Thyroid gland (tissue), 4 donors: Measurements from ENCODE around the gene NXPH2. TPM values are rescaled to one million over a fixed set of nuclear protein-coding genes. Genes with fewer than 3 reads are reported as not detected.

ENCODE experiments used
- DNase-seq, 2 donors: peaks; one replicate each; pipeline ENCODE4 v3.0.0-alpha.2; 2019
- H3K27ac ChIP-seq, 3 donors: fragments of 200-600 bp; sonication (generic); 1 replicate in 2 of 3; 2 replicates in 1 of 3; pipeline ENCODE4 v1.5.1; 2016 to 2019; ENCODE audit warnings: mild to moderate bottlenecking in 1 of 3, moderate library complexity in 1 of 3
- H3K27me3 ChIP-seq: fragments of 200-600 bp; sonication (generic); one replicate; pipeline ENCODE4 v1.5.1; 2019
- H3K36me3 ChIP-seq, 2 donors: fragments of 200-600 bp; sonication (generic); one replicate each; pipeline ENCODE4 v1.5.1; 2016 to 2019
- H3K4me1 ChIP-seq, 2 donors: fragments of 200-600 bp; sonication (generic); one replicate each; pipeline ENCODE4 v1.5.1; 2017 to 2019
- H3K4me3 ChIP-seq, 3 donors: fragments of 200-600 bp; sonication (generic); replicated peaks in 1 of 3; 1 replicate in 2 of 3; 2 replicates in 1 of 3; pipeline ENCODE4 v1.5.1; 2016; ENCODE audit warnings: mild to moderate bottlenecking in 1 of 3
- H3K9me3 ChIP-seq: fragments of 200-600 bp; sonication (generic); one replicate; pipeline ENCODE4 v1.5.1; 2017
- POLR2A ChIP-seq, 2 donors: fragments of 450-650 bp; IDR thresholded peaks; one replicate each; pipeline ENCODE4 v1.6.1; 2017; ENCODE audit warnings: antibody characterized with exemption in 2 of 2, mild to moderate bottlenecking in 2 of 2, moderate library complexity in 1 of 2
- WGBS, 2 donors: methylation state at CpG; one replicate each; pipeline ENCODE4 v1.1.5; 2017; 5-methylcytosine and 5-hydroxymethylcytosine counted together
- intact Hi-C: fragments of 100-400 bp; cut with DNase I; formaldehyde crosslinking; loops from one replicate; pipeline ENCODE4 v1.15.1; 2023
- total RNA-seq, 4 donors: library from RNA; depleted of rRNA; stranded (reverse); fragments of >200 nt; gene quantifications; one replicate each; pipeline ENCODE4 v1.2.3, GENCODE V29; 2016
- TF ChIP-seq, protein P1 (sequence below), 6 experiments: fragments of 200-600 bp in 3 of 6; fragments of 450-650 bp in 3 of 6; sonication (generic) in 3 of 6; IDR thresholded peaks; one replicate each; pipeline ENCODE4 v1.5.1; 2016 to 2019; ENCODE audit warnings: antibody characterized with exemption in 6 of 6, mild to moderate bottlenecking in 2 of 6, inconsistent platforms in 1 of 6, moderate library complexity in 1 of 6

The NXPH2 gene
- total RNA-seq, 4 donors from 2014 or later, result not detected

DNA sequence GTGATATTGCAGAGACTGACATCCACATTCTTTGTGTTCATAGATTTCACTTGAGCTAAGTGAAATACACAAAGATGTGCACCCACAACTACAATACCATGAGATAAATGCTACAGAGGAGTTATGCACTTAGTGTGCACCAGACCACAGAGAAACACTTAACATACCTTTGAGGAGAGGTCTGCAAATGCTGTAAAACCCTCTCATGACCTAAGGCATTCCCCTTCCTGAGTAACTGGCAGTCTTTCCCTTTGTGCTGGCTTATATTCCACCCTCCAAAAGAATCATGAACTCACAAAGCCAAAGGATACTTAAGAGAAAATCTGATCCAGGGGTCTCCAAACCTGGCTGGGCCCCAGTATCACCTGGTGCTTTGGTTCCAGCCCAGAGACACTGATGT lies 16.2 kb downstream of the NXPH2 start:
- no peak for DNase-seq
- no peaks in the 10 kb centered on the region for H3K9me3 ChIP-seq

DNA sequence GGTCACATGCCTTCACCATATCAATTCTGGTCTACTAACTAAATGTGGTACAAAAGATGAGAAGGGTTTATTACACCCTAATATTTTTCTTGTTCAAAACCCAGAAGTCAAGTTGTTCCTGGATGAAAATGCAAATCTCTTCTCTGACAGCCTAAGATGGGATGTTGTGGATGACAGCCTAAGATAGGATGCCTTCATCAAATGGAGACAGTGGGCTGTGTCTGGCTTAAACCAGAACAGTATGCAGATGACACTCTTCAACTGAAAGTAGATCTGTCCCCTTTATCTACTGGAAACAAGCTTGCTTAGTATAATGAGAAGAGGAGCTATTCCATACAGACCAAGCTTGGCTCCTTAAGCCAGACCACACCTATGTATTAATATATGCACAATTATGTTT lies 17.7 kb downstream of the NXPH2 start:
- no peaks in the 10 kb centered on the region for H3K4me1 ChIP-seq
- no peaks in the 10 kb centered on the region for H3K36me3 ChIP-seq
- H3K9me3 ChIP-seq, result no peaks in the 10 kb centered on the region
- H3K4me3 ChIP-seq, result no peak overlapping the region
- H3K27ac ChIP-seq, result no peak overlapping the region
- no peak for DNase-seq
- H3K27me3 ChIP-seq, result no peaks in the 10 kb centered on the region
- no peak for TF ChIP-seq POLR2A (IDR thresholded peaks at IDR 0.05)
- TF ChIP-seq, protein P1, sequence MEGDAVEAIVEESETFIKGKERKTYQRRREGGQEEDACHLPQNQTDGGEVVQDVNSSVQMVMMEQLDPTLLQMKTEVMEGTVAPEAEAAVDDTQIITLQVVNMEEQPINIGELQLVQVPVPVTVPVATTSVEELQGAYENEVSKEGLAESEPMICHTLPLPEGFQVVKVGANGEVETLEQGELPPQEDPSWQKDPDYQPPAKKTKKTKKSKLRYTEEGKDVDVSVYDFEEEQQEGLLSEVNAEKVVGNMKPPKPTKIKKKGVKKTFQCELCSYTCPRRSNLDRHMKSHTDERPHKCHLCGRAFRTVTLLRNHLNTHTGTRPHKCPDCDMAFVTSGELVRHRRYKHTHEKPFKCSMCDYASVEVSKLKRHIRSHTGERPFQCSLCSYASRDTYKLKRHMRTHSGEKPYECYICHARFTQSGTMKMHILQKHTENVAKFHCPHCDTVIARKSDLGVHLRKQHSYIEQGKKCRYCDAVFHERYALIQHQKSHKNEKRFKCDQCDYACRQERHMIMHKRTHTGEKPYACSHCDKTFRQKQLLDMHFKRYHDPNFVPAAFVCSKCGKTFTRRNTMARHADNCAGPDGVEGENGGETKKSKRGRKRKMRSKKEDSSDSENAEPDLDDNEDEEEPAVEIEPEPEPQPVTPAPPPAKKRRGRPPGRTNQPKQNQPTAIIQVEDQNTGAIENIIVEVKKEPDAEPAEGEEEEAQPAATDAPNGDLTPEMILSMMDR (IDR thresholded peaks at IDR 0.05), result no peak
- intact Hi-C loops, result no loop called here

More for the DNA sequence above, 16.2 kb downstream of the NXPH2 start:
- Histone ChIP-seq H3K4me3 (no peak overlapping the region), H3K4me1 (no peaks in the 10 kb centered on the region), H3K27ac (no peak overlapping the region), H3K36me3 (no peaks in the 10 kb centered on the region), H3K27me3 (no peaks in the 10 kb centered on the region)
- intact Hi-C loops, result no loop called here
- TF ChIP-seq, protein P1 (IDR thresholded peaks at IDR 0.05), result no peak
- TF ChIP-seq POLR2A (IDR thresholded peaks at IDR 0.05), result no peak

DNA sequence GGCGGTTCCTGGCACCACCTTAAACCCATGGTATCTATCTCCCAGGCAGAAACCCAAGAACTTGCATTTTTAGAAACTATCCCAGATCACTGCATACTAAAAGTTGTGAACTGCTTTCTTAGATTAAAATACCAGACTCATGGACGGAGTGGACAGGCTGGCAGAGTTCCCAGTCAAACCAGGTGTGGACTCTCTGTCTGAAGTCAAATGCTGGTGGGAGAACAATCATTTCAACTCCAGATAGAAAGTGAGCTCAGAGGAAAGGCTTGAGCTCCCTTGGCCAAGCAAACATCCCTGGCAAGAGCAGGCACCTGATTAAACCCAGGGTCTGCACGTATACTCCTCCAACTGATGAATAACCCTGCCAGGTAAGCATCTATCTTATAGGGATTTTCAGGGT lies 19.5 kb downstream of the NXPH2 start:
- 40 to 43% methylated on average over 3 of the region's 3 CpGs for WGBS, 2 donors
- H3K36me3 ChIP-seq, result no peaks in the 10 kb centered on the region
- no peak overlapping the region for H3K4me3 ChIP-seq
- no peaks in the 10 kb centered on the region for H3K9me3 ChIP-seq
- no peaks in the 10 kb centered on the region for H3K27me3 ChIP-seq
- intact Hi-C loops, result no loop called here
- H3K27ac ChIP-seq, result no peak overlapping the region
- peak in 1 of 2 donors; percentile 15 for DNase-seq
- no peak for TF ChIP-seq POLR2A (IDR thresholded peaks at IDR 0.05)
- TF ChIP-seq, protein P1 (IDR thresholded peaks at IDR 0.05), result no peak
- H3K4me1 ChIP-seq, result no peaks in the 10 kb centered on the region

DNA sequence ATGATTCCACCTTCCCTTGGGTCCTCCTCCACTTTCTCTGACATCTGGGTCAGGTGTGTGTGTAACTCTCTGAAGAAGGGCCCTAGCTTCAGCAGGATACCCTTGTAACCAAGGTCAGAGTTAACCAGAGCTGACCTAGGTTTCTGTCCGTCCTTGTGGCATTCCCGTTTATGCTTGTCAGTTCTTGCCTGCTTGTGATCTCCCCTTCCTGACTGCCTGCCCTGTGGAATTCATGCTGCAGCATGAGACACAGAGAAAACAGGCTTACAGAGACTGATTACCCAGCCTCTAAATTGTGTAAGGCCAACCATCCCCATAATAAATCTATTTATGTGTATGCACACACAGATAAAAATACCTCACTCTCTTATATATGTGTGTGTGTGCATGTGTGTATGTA lies 22.8 kb downstream of the NXPH2 start:
- no peaks in the 10 kb centered on the region for H3K36me3 ChIP-seq
- intact Hi-C loops, result no loop called here
- WGBS, 2 donors, result 90 to 92% methylated on average over 2 of the region's 2 CpGs
- no peak overlapping the region for H3K27ac ChIP-seq
- no peak overlapping the region for H3K4me3 ChIP-seq
- DNase-seq, result no peak
- H3K27me3 ChIP-seq, result no peaks in the 10 kb centered on the region
- H3K9me3 ChIP-seq, result no peaks in the 10 kb centered on the region
- H3K4me1 ChIP-seq, result no peaks in the 10 kb centered on the region
- no peak for TF ChIP-seq POLR2A (IDR thresholded peaks at IDR 0.05)
- TF ChIP-seq, protein P1 (IDR thresholded peaks at IDR 0.05), result no peak

DNA sequence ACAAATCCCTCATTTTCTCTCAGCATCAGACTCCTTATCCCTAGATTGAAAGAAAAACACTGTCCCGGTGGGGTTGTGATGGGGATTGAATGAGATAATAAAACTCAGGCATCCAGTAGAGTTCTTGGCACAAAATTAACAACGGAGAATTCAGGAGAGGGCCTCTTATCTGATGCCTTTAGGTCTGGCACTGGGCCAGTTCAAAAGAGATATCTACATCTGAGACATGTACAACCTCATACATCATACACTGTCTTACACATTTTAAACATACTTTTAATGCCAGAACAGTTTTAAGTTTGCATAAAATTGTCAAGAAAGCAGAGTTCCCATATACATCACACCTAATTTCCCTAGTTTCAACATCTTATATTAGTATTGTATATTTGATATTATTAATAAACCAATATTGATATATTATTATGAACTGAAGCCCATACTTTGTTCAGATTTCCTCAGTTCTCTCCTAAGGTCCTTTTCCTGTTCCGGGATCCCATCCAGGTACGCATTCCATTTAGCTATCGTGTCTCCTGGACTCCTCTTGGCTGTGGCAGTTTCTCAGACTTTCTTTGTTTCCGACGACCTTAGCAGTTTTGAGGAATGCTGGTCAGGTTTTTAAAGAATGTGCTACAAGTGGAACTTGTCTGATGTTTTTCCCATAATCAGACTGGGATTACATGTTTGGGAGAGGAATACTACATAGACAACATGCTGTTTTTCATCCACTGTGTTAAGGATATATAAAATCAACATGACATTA lies 27.8 kb downstream of the NXPH2 start:
- H3K4me1 ChIP-seq, result no peaks in the 10 kb centered on the region
- intact Hi-C loops, result no loop called here
- WGBS, 2 donors, result 55 to 62% methylated on average over 7 of the region's 7 CpGs
- H3K4me3 ChIP-seq, result no peak overlapping the region
- H3K36me3 ChIP-seq, result no peaks in the 10 kb centered on the region
- TF ChIP-seq POLR2A (IDR thresholded peaks at IDR 0.05), result no peak
- TF ChIP-seq, protein P1 (IDR thresholded peaks at IDR 0.05), result no peak
- no peaks in the 10 kb centered on the region for H3K9me3 ChIP-seq
- DNase-seq, result no peak
- H3K27ac ChIP-seq, result no peak overlapping the region
- H3K27me3 ChIP-seq, result no peaks in the 10 kb centered on the region
